GM18951 (cell line): ENCODE measurements around the gene EPHA6.
A peak's percentile ranks its signal among the peaks of the same experiment; 100 is the strongest.

ENCODE experiments used
- POLR2A ChIP-seq: IDR thresholded peaks from 4 replicates; pipeline ENCODE4 v1.6.1; 2011; ENCODE audit warnings: mild to moderate bottlenecking; ENCODE audit not compliant: insufficient read length, insufficient read depth; ENCODE audit errors: extremely low read depth
- in situ Hi-C: fragments of 300-500 bp; cut with MboI; formaldehyde crosslinking; loops from one replicate; pipeline ENCODE4 v1.12.0; 2022; ENCODE audit warnings: low sequenced_read_pairs, mixed read lengths, inconsistent platforms; ENCODE audit not compliant: unreplicated experiment

EPHA6 gene

DNA sequence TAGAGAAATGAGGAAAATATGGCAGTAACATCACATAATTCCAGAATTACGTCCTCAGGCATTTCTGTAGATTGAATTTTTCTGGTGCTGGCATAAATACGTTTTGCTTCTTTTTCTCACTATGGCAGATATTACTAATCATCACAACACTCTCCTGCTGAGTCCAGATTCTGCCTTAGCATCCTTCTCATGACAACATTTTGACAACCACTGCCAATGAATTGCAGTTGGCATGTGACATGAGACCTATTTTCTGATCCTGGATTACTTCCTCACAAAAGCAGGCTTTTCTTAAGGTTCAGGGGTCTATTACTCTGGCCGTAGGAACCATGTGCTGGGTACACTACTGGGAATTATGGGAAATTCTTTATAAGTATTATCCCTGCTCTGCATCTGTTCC, 927.6 kb downstream of the EPHA6 start:
- TF ChIP-seq POLR2A = no peak
- in situ Hi-C loops = no loop called here

DNA sequence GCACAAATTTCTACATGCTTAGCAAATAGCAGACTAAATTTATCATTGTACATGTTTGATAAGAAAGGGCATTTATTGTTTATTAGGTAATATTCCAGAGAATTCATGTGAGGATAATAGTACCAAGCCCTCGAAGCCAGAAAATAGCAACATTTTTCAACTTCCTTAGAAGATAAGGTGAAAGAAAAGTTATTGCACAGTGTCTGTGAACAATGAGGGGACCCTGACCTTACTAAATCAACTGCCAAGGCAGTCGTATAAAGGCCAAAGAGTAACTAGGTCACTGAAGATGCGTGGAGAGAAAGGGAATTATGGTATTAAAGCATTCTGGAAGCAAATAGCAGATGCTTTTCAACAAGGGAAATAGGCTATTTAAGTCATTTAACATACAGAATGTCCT, 929.9 kb downstream of the EPHA6 start:
- TF ChIP-seq POLR2A = no peak

DNA sequence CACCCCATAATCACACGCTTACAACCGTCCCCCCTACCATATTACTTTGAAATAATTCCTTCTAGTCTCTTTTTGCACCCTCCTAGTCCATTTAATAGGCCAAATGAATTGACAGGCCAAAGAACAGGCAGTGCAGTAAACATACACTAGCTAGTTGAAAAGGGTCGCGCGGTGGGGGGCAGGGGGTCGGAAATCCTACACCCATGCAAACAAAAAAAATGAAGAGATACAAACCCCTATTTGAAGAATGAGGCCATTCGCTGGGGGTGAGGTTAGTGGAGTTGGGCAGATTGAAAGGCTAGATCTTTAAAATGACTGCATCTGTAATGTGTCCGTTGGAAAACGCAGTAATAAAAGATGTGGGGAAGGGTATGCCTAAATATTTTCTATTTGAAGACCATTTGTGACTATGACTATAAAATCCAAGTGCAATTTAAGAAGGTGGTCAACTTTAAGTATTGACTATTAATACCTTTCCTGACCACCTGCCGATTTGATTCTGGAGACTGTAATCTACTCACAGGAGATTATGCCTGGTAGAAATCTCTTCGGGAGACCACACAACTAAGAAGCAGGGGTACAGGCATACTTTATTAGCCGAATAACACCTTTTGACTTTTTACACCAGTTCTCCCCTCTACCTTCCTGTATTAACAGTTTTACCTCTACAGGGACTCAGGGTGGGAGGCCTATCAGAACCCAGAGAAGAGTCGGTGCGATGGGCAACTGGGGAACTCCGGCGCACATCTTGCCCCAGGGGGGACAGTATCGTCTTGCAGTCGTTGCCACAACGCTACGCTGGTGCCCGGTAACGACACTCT, 949.4 kb downstream of the EPHA6 start:
- in situ Hi-C loops = no loop called here

More for the DNA sequence above, 929.9 kb downstream of the EPHA6 start:
- in situ Hi-C loops = no loop called here

DNA sequence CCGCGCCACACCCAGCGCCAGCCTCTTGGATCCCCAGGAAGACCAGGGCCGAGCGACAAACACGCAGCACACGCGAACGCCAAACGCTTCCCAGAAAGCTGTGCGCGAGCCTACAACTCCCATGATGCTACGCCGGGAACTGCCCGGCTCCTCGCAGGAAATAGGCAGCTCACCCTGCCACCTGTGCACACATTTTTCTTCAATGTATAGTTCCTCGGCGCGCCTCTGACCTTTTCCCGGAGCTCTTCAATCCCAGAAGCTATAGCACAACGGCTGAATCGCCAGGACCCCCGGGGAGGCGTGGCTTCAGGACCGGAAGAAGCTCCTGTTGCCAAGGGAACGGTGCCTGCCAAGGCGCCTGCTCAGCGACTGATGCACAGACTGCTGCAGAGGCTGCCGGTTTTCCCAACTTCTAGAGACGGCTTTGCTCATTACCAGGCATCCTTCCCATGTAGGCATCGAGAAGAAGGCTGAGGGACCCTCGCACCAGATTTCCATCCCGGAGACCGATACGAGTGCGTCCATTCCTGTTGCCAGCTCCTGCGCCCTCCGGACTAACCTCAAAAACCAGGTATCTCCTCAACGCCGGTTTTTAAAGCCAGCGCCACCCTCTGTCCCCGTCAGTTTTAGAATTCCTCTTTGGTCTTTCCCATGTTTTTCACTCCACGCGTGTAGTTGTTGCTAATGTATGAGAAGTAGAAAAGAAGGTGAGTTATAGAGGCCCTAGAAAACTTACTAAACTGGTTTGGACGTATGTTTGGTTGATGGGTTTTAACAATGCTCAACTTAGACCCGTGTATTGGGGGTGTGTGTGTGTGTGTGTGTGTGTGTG, 950.2 kb downstream of the EPHA6 start, which contains the start of gene ARL6:
ARL6 (plus strand) TSS at position 352 of the 832 bp plus-strand sequence. CDS start 3,350 bp downstream, outside the sequence.
- TF ChIP-seq POLR2A = peak; percentile 68
- in situ Hi-C loops = no loop called here

More for the DNA sequence above, 949.4 kb downstream of the EPHA6 start:
- TF ChIP-seq POLR2A = no peak

DNA sequence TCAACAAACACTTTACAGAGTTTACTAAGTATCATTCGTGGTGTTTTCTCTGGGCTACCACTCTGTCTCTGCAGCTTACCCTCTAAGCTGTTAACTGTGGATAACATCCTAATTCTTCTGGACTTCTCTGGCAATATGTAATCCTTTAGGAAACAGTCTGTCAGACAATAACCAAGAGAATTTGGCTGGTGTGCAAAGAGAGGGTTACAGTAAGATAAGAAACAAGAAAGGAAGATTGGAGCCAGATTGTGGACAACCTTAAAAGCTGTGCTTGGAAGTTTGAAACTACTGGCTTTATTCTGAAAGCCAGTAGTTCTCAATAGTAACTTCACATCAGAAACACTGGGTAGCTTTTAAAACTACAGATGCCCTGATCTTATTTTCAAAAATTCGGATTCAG, 950.9 kb downstream of the EPHA6 start:
- no peak for TF ChIP-seq POLR2A
- in situ Hi-C loops = no loop called here

DNA sequence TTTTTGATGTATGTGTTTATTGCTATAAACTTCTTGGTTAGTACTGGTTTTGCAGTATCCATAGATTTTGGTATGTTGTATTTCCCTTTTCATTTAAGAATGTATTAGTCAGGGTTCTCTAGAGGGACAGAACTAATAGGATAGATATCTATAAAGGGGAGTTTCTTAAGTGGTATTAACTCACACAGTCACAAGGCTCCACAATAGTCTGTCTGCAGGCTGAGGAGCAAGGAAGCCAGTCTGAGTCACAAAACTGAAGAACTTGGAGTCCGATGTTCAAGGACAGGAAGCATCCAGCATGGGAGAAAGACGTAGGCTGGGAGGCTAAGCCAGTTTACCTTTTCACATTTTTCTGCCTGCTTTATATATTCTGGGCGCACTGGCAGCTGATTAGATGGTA, 958.5 kb downstream of the EPHA6 start:
- no peak for TF ChIP-seq POLR2A
- in situ Hi-C loops = no loop called here

DNA sequence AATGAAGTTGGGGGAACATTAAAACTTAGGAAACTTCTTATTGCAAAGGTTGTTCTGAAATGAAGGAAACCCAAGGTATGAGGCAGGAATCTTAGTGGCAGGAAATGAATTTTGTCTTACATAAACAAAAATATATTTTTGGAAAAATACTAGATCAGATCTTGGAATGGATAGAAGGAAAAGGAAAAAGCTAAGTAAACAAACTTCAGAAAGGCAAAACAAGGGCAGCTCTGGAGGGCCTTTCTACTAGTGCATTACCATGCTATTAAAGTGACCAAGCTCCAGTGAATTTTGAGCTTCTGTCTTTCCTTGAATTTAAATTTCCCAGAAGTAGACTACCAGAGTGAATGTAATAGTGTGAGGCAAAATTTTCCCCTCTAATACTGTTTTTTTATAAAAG, 963.8 kb downstream of the EPHA6 start:
- in situ Hi-C loops = loop anchor here (25.0 kb wide), 1 partner anchor 559 kb away; no protein-coding TSS in a partner anchor
- no peak for TF ChIP-seq POLR2A

DNA sequence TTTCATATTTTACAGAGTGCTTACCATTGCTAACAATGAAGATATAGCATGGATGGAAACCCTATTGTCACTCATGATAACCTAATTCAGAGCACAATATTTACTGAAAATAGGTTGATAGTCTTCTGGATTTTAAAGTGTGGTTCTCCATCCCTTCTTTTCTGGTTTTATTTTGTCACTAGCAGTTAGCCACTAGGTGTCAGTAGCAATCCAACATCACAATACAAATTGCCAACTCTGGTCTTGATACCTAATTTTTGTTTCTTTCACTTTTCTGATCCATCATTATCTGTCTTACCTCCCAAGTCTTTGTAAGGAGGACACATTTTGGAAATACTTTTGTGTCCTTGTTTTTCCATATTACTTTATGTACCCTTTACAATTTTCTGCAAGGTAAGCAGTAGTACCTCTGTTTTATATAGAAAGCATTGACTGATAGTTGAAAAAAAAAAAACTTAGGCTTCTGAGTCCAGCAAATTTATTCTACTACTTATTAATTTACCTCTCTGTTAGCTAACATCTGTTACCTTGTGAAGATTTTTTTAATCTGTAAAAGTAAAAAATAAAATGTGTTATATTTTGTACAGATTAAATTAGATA, 979.1 kb downstream of the EPHA6 start:
- in situ Hi-C loops = loop anchor here (5.0 to 25.0 kb wide), 2 partner anchors 224 to 544 kb away; no protein-coding TSS in a partner anchor

DNA sequence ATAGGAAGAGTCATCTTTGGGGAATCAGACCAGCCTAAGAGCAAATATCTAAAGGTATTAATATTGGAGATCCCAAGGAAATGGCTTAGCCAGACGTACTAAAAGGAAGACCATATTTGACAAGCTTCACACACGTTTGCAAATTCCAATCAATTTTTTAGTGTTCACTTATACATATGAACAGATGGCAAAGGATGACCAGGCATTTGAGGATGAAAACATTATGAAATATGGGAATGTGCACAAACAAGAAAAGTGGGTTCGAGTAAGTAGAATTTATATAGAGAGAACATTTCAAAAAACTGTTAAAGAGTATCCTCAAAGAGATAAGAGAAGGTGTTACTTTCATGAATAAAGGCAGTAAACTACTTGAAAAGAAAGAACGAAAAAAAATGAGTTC, 981.6 kb downstream of the EPHA6 start:
- in situ Hi-C loops = loop anchor here (25.0 kb wide), 1 partner anchor 541 kb away; no protein-coding TSS in a partner anchor
- no peak for TF ChIP-seq POLR2A

More for the DNA sequence above, 979.1 kb downstream of the EPHA6 start:
- no peak for TF ChIP-seq POLR2A
